IMR-90 (cell line): ENCODE measurements around the gene DOCK6. TPM values are rescaled to one million over a fixed set of nuclear protein-coding genes. Genes with fewer than 3 reads are reported as not detected.
"Not testable (repeated sequence)": the region's sequence is repeated elsewhere in the genome, so short reads cannot be mapped to it uniquely, and the experiment has no call there.

Experiments
- ATAC-seq: fragments of 200-7000 bp; cut with Tn5 transposase; 2 replicates; pipeline ENCODE4 v1.9.1; 2020; ENCODE audit warnings: low read depth, mild to moderate bottlenecking, moderate library complexity
- BruUV-seq: library from RNA; stranded (reverse); fragments of 400-500 nt; replicated peaks from 2 replicates; lab custom pipeline; 2021; lab: Mats Ljungman, UMichigan
- CTCF ChIA-PET: fragments of 300-600 bp; formaldehyde crosslinking; extraction: SDS; loops from one replicate; lab custom pipeline; 2021; ENCODE audit warnings: antibody characterized with exemption; lab: Yijun Ruan, JAX
- POLR2A ChIA-PET: fragments of 300-600 bp; sonication (Branson Sonifier 250); formaldehyde crosslinking; loops from one replicate; lab custom pipeline; 2022; ENCODE audit warnings: antibody characterized with exemption; ENCODE audit not compliant: unreplicated experiment; lab: Charles Lee
- DNase-seq: peaks from one replicate; pipeline ENCODE4 v3.0.0; 2013
- H2AFZ ChIP-seq: replicated peaks from 2 replicates; pipeline ENCODE3; 2013; ENCODE audit warnings: low read length, mild to moderate bottlenecking; ENCODE audit not compliant: poor library complexity
- H2AK5ac ChIP-seq: 2 replicates; pipeline ENCODE4 v1.6.1; 2013; ENCODE audit warnings: low read depth, low read length, inconsistent platforms
- H2AK9ac ChIP-seq: replicated peaks from 2 replicates; pipeline ENCODE3; 2013; ENCODE audit warnings: mild to moderate bottlenecking, low read depth, low read length, moderate library complexity; ENCODE audit not compliant: poor library complexity
- H2BK120ac ChIP-seq: 2 replicates; pipeline ENCODE4 v1.6.1; 2013; ENCODE audit warnings: low read depth, low read length, inconsistent platforms
- H2BK15ac ChIP-seq: 3 replicates; pipeline ENCODE4 v1.6.1; 2013; ENCODE audit warnings: low read depth, low read length, inconsistent platforms
- H2BK20ac ChIP-seq: 2 replicates; pipeline ENCODE4 v1.6.1; 2013; ENCODE audit warnings: low read depth, mild to moderate bottlenecking, inconsistent platforms, low read length, moderate library complexity
- H2BK5ac ChIP-seq: 2 replicates; pipeline ENCODE4 v1.6.1; 2013; ENCODE audit warnings: mild to moderate bottlenecking, low read depth, low read length, inconsistent platforms; ENCODE audit not compliant: poor library complexity, severe bottlenecking
- H3K14ac ChIP-seq: replicated peaks from 2 replicates; pipeline ENCODE4 v1.6.1; 2013; ENCODE audit warnings: low read depth, low read length, inconsistent platforms
- H3K18ac ChIP-seq: 2 replicates; pipeline ENCODE4 v1.6.1; 2013; ENCODE audit warnings: low read depth, low read length, control low read depth
- H3K23ac ChIP-seq: 2 replicates; pipeline ENCODE4 v1.6.1; 2013; ENCODE audit warnings: low read depth, low read length, inconsistent platforms
- H3K27ac ChIP-seq: 2 replicates; pipeline ENCODE4 v1.5.1; 2013; ENCODE audit warnings: mild to moderate bottlenecking, control low read depth, low read length; ENCODE audit not compliant: insufficient read depth
- H3K27me3 ChIP-seq: 2 replicates; pipeline ENCODE4 v1.6.1; 2013; ENCODE audit warnings: low read length; ENCODE audit not compliant: control insufficient read depth, insufficient read depth
- H3K36me3 ChIP-seq: 2 replicates; pipeline ENCODE4 v1.6.1; 2013; ENCODE audit warnings: low read length, mixed read lengths; ENCODE audit not compliant: control insufficient read depth, insufficient read depth
- H3K4ac ChIP-seq: 2 replicates; pipeline ENCODE4 v1.6.1; 2013; ENCODE audit warnings: low read depth, low read length, inconsistent platforms
- H3K4me1 ChIP-seq: 2 replicates; pipeline ENCODE4 v1.6.1; 2013; ENCODE audit warnings: low read length, mixed read lengths; ENCODE audit not compliant: control insufficient read depth, insufficient read depth
- H3K4me2 ChIP-seq: 2 replicates; pipeline ENCODE4 v1.6.1; 2013; ENCODE audit warnings: low read depth, mild to moderate bottlenecking, control low read depth, low read length, moderate library complexity
- H3K4me3 ChIP-seq: 2 replicates; pipeline ENCODE4 v1.5.1; 2013; ENCODE audit warnings: low read depth, mild to moderate bottlenecking, control low read depth, low read length, moderate library complexity; ENCODE audit not compliant: insufficient read depth
- H3K56ac ChIP-seq: 2 replicates; pipeline ENCODE4 v1.6.1; 2013; ENCODE audit warnings: low read length, inconsistent platforms; ENCODE audit not compliant: insufficient read depth; ENCODE audit errors: extremely low read depth
- H3K79me1 ChIP-seq, 2 experiments: 2 replicates each; pipeline ENCODE4 v1.6.1; 2013; ENCODE audit warnings: low read length in 2 of 2, inconsistent platforms in 1 of 2, low read depth in 1 of 2
- H3K9ac ChIP-seq: 2 replicates; pipeline ENCODE4 v1.6.1; 2013; ENCODE audit warnings: low read depth, low read length, control low read depth
- H3K9me1 ChIP-seq: 2 replicates; pipeline ENCODE4 v1.6.1; 2013; ENCODE audit warnings: low read length, inconsistent platforms; ENCODE audit not compliant: insufficient read depth
- H3K9me3 ChIP-seq: 2 replicates; pipeline ENCODE4 v1.6.1; 2013; ENCODE audit warnings: low read length; ENCODE audit not compliant: control insufficient read depth, insufficient read depth
- H4K20me1 ChIP-seq: 2 replicates; pipeline ENCODE4 v1.6.1; 2013; ENCODE audit warnings: low read length, inconsistent platforms; ENCODE audit not compliant: insufficient read depth
- H4K5ac ChIP-seq: 2 replicates; pipeline ENCODE4 v1.6.1; 2013; ENCODE audit warnings: mild to moderate bottlenecking, low read depth, low read length, control low read depth
- H4K8ac ChIP-seq, 2 experiments: 2 replicates each; pipeline ENCODE4 v1.6.1; 2013; ENCODE audit warnings: low read depth in 2 of 2, low read length in 2 of 2, control low read depth in 1 of 2, inconsistent platforms in 1 of 2
- H4K91ac ChIP-seq: 2 replicates; pipeline ENCODE4 v1.6.1; 2013; ENCODE audit warnings: low read depth, low read length, inconsistent platforms; ENCODE audit not compliant: insufficient read depth
- CEBPB ChIP-seq: IDR thresholded peaks from 2 replicates; pipeline ENCODE4 v1.6.1; 2012; ENCODE audit warnings: low read depth, low read length, improper control_type of control experiment
- MAZ ChIP-seq: IDR thresholded peaks from 2 replicates; pipeline ENCODE4 v1.6.1; 2012; ENCODE audit warnings: low read depth, mild to moderate bottlenecking, low read length, improper control_type of control experiment, moderate library complexity, borderline replicate concordance
- NFE2L2 ChIP-seq: fragments of 150-350 bp; IDR thresholded peaks from 2 replicates; pipeline ENCODE4 v1.6.1; 2016; ENCODE audit warnings: low read depth, mild to moderate bottlenecking, low read length
- POLR2A ChIP-seq: IDR thresholded peaks from 2 replicates; pipeline ENCODE4 v1.6.1; 2012; ENCODE audit warnings: mild to moderate bottlenecking, low read depth, low read length
- RAD21 ChIP-seq: IDR thresholded peaks from 2 replicates; pipeline ENCODE4 v1.6.1; 2012; ENCODE audit warnings: low read length, improper control_type of control experiment
- RCOR1 ChIP-seq: IDR thresholded peaks from 2 replicates; pipeline ENCODE4 v1.6.1; 2012; ENCODE audit warnings: mild to moderate bottlenecking, low read length, improper control_type of control experiment; ENCODE audit not compliant: insufficient replicate concordance
- WGBS, 2 experiments: methylation state at CpG; one replicate each; pipeline versions ENCODE4 v1.1.5 to v1.1.7; 2013; ENCODE audit warnings: missing lambda C conversion rate in 2 of 2; ENCODE audit not compliant: insufficient read length in 1 of 2; ENCODE audit errors: extremely low coverage in 2 of 2; 5-methylcytosine and 5-hydroxymethylcytosine counted together
- dilution Hi-C: fragments of 300-500 bp; cut with HindIII; formaldehyde crosslinking; loops from one replicate; pipeline ENCODE4 v1.14.3; 2018; ENCODE audit warnings: low sequenced_read_pairs; ENCODE audit not compliant: unreplicated experiment
- in situ Hi-C: fragments of 300-500 bp; cut with MboI; formaldehyde crosslinking; loops from 3 replicates; pipeline ENCODE4 v1.14.3; 2019; ENCODE audit warnings: low sequenced_read_pairs, inconsistent platforms, mixed read lengths
- intact Hi-C: fragments of 100-400 bp; cut with micrococcal nuclease; formaldehyde crosslinking; loops from 2 replicates; pipeline ENCODE4 v1.10.0; 2022
- polyA plus RNA-seq, 3 experiments: library from polyadenylated mRNA; depleted of rRNA; stranded (reverse); fragments of >200 nt; gene quantifications; 2 replicates each; pipeline ENCODE4 v1.2.3, GENCODE V29; 2012; ENCODE audit warnings: low replicate concordance in 1 of 3
- total RNA-seq: library from RNA; depleted of rRNA; stranded (reverse); fragments of >200 nt; gene quantifications from 2 replicates; pipeline ENCODE4 v1.2.3, GENCODE V29; 2012

DOCK6 gene
- total and polyA plus RNA-seq, 2 of the 4 experiments (the other 2 are of a cell fraction): 5.0 to 18.4 TPM

- no peak overlapping the region for H2BK20ac ChIP-seq
Measured at GRCh38 chr19:11181488-11181887, 80.8 kb downstream of the DOCK6 start.

GRCh38 chr19:11180975-11181374 lies 81.3 kb downstream of the DOCK6 start:
- H3K4ac ChIP-seq, intact Hi-C loops, H3K23ac ChIP-seq, H3K14ac ChIP-seq, H2BK20ac ChIP-seq, H3K4me3 ChIP-seq, BruUV-seq, H2BK15ac ChIP-seq, H2AK5ac ChIP-seq, H3K9ac ChIP-seq, H3K9me3 ChIP-seq, H4K5ac ChIP-seq, POLR2A ChIA-PET, H3K27ac ChIP-seq, DNase-seq, H3K4me2 ChIP-seq, H3K56ac ChIP-seq, H2AFZ ChIP-seq, H4K8ac ChIP-seq, H2AK9ac ChIP-seq, H3K18ac ChIP-seq, H2BK120ac ChIP-seq, CTCF ChIA-PET, H3K4me1 ChIP-seq, H4K20me1 ChIP-seq, H3K9me1 ChIP-seq, H3K27me3 ChIP-seq, in situ Hi-C loops, dilution Hi-C loops, H4K91ac ChIP-seq, H2BK5ac ChIP-seq, ATAC-seq: not testable (repeated sequence)
- peaks cover 47 to 87% of the 10 kb centered on the region in 2 experiments for H3K79me1 ChIP-seq
- peaks cover 73% of the 10 kb centered on the region for H3K36me3 ChIP-seq
- 80% methylated on average over 2 of the region's 8 CpGs; no CpG with 5 or more reads in 1 of the 2 experiments for WGBS, 2 experiments

More at GRCh38 chr19:11181488-11181887, 80.8 kb downstream of the DOCK6 start:
- Histone ChIP-seq H4K5ac (no peak overlapping the region), H3K4me2 (no peak overlapping the region), H3K27me3 (no peaks in the 10 kb centered on the region), H3K9ac (no peak overlapping the region), H3K9me3 (no peaks in the 10 kb centered on the region), H3K4me3 (no peak overlapping the region), H4K20me1 (peaks cover 7% of the 10 kb centered on the region; the same call in 1 of the 2 replicates), H3K18ac (no peak overlapping the region), H3K4me1 (0 out of 2 replicates have a peak, but pooled peaks cover 1% of the 10 kb centered on the region), H3K27ac (no peak overlapping the region), H4K8ac (no peak overlapping the region), H3K14ac (no peak overlapping the region), H2AK9ac (no peak overlapping the region), H3K4ac (no peak overlapping the region), H2AFZ (no peak overlapping the region), H2BK120ac (no peak overlapping the region), H2BK5ac (no peak overlapping the region), H2BK15ac (no peak overlapping the region), H3K23ac (no peak overlapping the region), H3K9me1 (peaks cover 8% of the 10 kb centered on the region), H4K91ac (no peak overlapping the region), H3K79me1 (peaks cover 45 to 83% of the 10 kb centered on the region in 2 experiments), H2AK5ac (no peak overlapping the region), H3K36me3 (peaks cover 68% of the 10 kb centered on the region), H3K56ac (no peak overlapping the region)
- dilution Hi-C loops (no loop called here), in situ Hi-C loops (no loop called here), intact Hi-C loops (no loop called here)
- POLR2A ChIA-PET: no interaction called here
- no TSS peak for BruUV-seq
- DNase-seq: no peak
- 100% methylated on average over 2 of the region's 4 CpGs; no CpG with 5 or more reads in 1 of the 2 experiments for WGBS, 2 experiments
- TF ChIP-seq RCOR1: no peak
- no peak for TF ChIP-seq RAD21
- TF ChIP-seq CEBPB: peak; percentile 96
- TF ChIP-seq POLR2A: no peak
- TF ChIP-seq NFE2L2: no peak
- no peak for TF ChIP-seq MAZ
- no peak for ATAC-seq
- CTCF ChIA-PET: no interaction called here
